Measurements from ENCODE around the gene RYR2. TPM values are rescaled to one million over a fixed set of nuclear protein-coding genes. Genes with fewer than 3 reads are reported as not detected.

Gene RYR2
- total and polyA plus RNA-seq, 2 of the 8 experiments (the other 6 are each of a cell fraction or from before 2014, with no cell fraction given), result 1.3 to 4.4 TPM

DNA sequence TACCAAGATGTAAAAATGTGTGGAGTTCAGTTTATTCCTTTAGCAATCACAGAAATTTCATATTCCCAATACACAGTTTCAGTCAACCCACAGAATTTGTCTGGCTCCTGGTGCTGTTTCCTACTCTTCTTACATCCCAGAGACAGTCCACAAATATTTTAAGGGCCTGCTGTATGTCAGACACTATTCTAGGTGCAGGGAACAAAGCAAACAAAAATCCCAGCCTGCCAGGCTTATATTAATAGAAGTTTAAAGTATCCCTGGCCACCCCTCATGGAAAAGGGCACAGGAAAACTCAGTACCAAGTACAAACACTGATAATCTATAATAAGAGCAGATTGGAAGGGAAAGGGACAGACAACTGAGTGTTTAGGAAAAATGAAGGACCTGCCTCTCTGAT is 653.9 kb downstream of the RYR2 start:
- CTCF ChIA-PET (ENCODE audit: partially characterized antibody), result no interaction called here
- H2BK20ac ChIP-seq (ENCODE audit: low read length), result no peak overlapping the region
- no peak for TF ChIP-seq SIN3A (conservative IDR thresholded peaks at IDR 0.05 in 1 of 2, IDR thresholded peaks at IDR 0.05 in 1 of 2; ENCODE audit: low read depth in 1 of 2, low read length in 2 of 2)
- no peak for TF ChIP-seq EGR1 (IDR thresholded peaks at IDR 0.05; ENCODE audit: borderline replicate concordance, low read depth, low read length)
- no peak for TF ChIP-seq EZH2 (IDR thresholded peaks at IDR 0.05; ENCODE audit: low read depth, low read length, severe bottlenecking)
- TF ChIP-seq ZNF274 (IDR thresholded peaks at IDR 0.05; ENCODE audit: borderline replicate concordance, extremely low read depth, low read length), result no peak
- no peak for TF ChIP-seq NRF1 (IDR thresholded peaks at IDR 0.05; ENCODE audit: low read depth, low read length)
- no peak for TF ChIP-seq PHF8 (conservative IDR thresholded peaks at IDR 0.05; ENCODE audit: low read depth, low read length)
- no peak for TF ChIP-seq KDM4A (IDR thresholded peaks at IDR 0.05; ENCODE audit: low read depth, low read length, severe bottlenecking)
- TF ChIP-seq EP300 (IDR thresholded peaks at IDR 0.05; ENCODE audit: borderline replicate concordance in 1 of 2, low read depth in 2 of 2, low read length in 2 of 2), result no peak
- no peak for TF ChIP-seq POLR2AphosphoS5 (IDR thresholded peaks at IDR 0.05; ENCODE audit: low read depth, low read length)
- no peak for TF ChIP-seq HDAC6 (IDR thresholded peaks at IDR 0.05; ENCODE audit: low read depth, low read length)
- no peak for TF ChIP-seq CTBP2 (IDR thresholded peaks at IDR 0.05; ENCODE audit: borderline replicate concordance, insufficient read depth, insufficient read length, low read length)
- TF ChIP-seq POLR2A (IDR thresholded peaks at IDR 0.05; ENCODE audit: control extremely low read depth in 1 of 2, low read depth in 2 of 2, low read length in 2 of 2), result no peak
- TF ChIP-seq RXRA (IDR thresholded peaks at IDR 0.05; ENCODE audit: insufficient read depth, low read depth, low read length), result no peak
- TF ChIP-seq, protein P1, sequence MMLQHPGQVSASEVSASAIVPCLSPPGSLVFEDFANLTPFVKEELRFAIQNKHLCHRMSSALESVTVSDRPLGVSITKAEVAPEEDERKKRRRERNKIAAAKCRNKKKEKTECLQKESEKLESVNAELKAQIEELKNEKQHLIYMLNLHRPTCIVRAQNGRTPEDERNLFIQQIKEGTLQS (IDR thresholded peaks at IDR 0.05; ENCODE audit: insufficient read depth, low read depth, low read length), result no peak
- TF ChIP-seq BRCA1 (IDR thresholded peaks at IDR 0.05; ENCODE audit: low read depth, low read length), result no peak

More for the DNA sequence above, 653.9 kb downstream of the RYR2 start:
- Histone ChIP-seq H2BK15ac (ENCODE audit: low read length) (no peak overlapping the region), H4K8ac (ENCODE audit: extremely low read depth, insufficient read depth, low read length) (no peak overlapping the region), H3K23me2 (ENCODE audit: low read depth, low read length) (no peaks in the 10 kb centered on the region), H3K36me3 (ENCODE audit: control insufficient read depth in 2 of 4, insufficient read depth in 4 of 4, low read length in 3 of 4) (no peaks in the 10 kb centered on the region), H3K4me1 (replicated peaks in 1 of 4; ENCODE audit: control insufficient read depth in 3 of 4, insufficient read depth in 4 of 4, low read length in 3 of 4) (no peaks in the 10 kb centered on the region), H2BK5ac (ENCODE audit: low read depth, low read length) (no peak overlapping the region), H2AFZ (ENCODE audit: low read length) (no peak overlapping the region), H3K56ac (replicated peaks; ENCODE audit: insufficient read length, low read depth, low read length) (no peak overlapping the region), H4K91ac (replicated peaks; ENCODE audit: insufficient read length, low read length) (no peak overlapping the region), H2BK12ac (ENCODE audit: low read depth, low read length) (no peak overlapping the region), H3K18ac (ENCODE audit: extremely low read depth, low read length) (no peak overlapping the region), H4K5ac (ENCODE audit: insufficient read length, low read depth, low read length) (no peak overlapping the region), H3K23ac (ENCODE audit: insufficient read length) (no peak overlapping the region), H3K4me3 (ENCODE audit: extremely low read depth in 1 of 4, insufficient read depth in 2 of 4, low read depth in 3 of 4, low read length in 4 of 4) (no peak overlapping the region), H3K79me1 (ENCODE audit: low read depth, low read length) (no peaks in the 10 kb centered on the region), H3K79me2 (ENCODE audit: control insufficient read depth in 1 of 2, insufficient read depth in 2 of 2, low read length in 2 of 2) (no peaks in the 10 kb centered on the region), H3K27me3 (replicated peaks in 1 of 4; ENCODE audit: control insufficient read depth in 3 of 4, extremely low read depth in 1 of 4, insufficient read depth in 3 of 4, low read length in 3 of 4) (no peaks in the 10 kb centered on the region), H3K9me3 (ENCODE audit: insufficient read depth in 2 of 2, low read depth in 1 of 2, low read length in 1 of 2) (no peaks in the 10 kb centered on the region), H3K9ac (replicated peaks in 1 of 4; ENCODE audit: extremely low read depth in 1 of 4, low read depth in 3 of 4, low read length in 3 of 4) (no peak overlapping the region; a peak in 1 of 7 replicates), H3K14ac (ENCODE audit: insufficient read length) (no peak overlapping the region), H3K27ac (ENCODE audit: low read depth, low read length) (no peak overlapping the region), H2BK120ac (replicated peaks; ENCODE audit: low read depth, low read length) (no peak overlapping the region), H2AK5ac (ENCODE audit: low read depth, low read length) (no peak overlapping the region), H4K20me1 (replicated peaks in 1 of 2; ENCODE audit: control insufficient read depth in 1 of 2, insufficient read depth in 2 of 2, low read length in 2 of 2) (no peaks in the 10 kb centered on the region), H3K4ac (replicated peaks; ENCODE audit: insufficient read length, low read depth, low read length) (no peak overlapping the region), H3K4me2 (ENCODE audit: insufficient read depth in 1 of 2, low read depth in 2 of 2, low read length in 2 of 2) (no peak overlapping the region)
- no peak for FAIRE-seq
- POLR2A ChIA-PET (ENCODE audit: partially characterized antibody), result no interaction called here
- DNase-seq (ENCODE audit: low read depth in 1 of 2, low spot score in 2 of 2), result no peak
